HG03196 (cell line): ENCODE results near the gene INSYN2B.

Source experiments
- ATAC-seq: cut with Tn5 transposase; IDR thresholded peaks from one replicate; pipeline ENCODE4 v1.9.1; 2021; ENCODE audit not compliant: unreplicated experiment

Gene INSYN2B

GRCh38 chr5:169895926-169896325 is 84.4 kb downstream of the INSYN2B start:
- no peak for ATAC-seq

- ATAC-seq, result no peak
These were observed 86.7 kb downstream of the INSYN2B start for GRCh38 chr5:169893571-169893970.

- ATAC-seq, result no peak
These were observed 87.3 kb downstream of the INSYN2B start for GRCh38 chr5:169893010-169893409.

GRCh38 chr5:169889572-169889971 is 90.7 kb downstream of the INSYN2B start:
- ATAC-seq, result no peak

- no peak for ATAC-seq
These were observed 93.6 kb downstream of the INSYN2B start for GRCh38 chr5:169886677-169887076.

- ATAC-seq, result no peak
These were observed 94.3 kb downstream of the INSYN2B start for GRCh38 chr5:169886033-169886432.

- ATAC-seq, result no peak
These were observed 98.5 kb downstream of the INSYN2B start for GRCh38 chr5:169881702-169882303.

- no peak for ATAC-seq
These were observed 99.5 kb downstream of the INSYN2B start for GRCh38 chr5:169880785-169881184.

GRCh38 chr5:169880012-169880663 is 100.2 kb downstream of the INSYN2B start:
- no peak for ATAC-seq

- no peak for ATAC-seq
These were observed 103.9 kb downstream of the INSYN2B start for GRCh38 chr5:169876386-169876785.

- ATAC-seq, result no peak
These were observed 104.6 kb downstream of the INSYN2B start for GRCh38 chr5:169875731-169876130.

- no peak for ATAC-seq
These were observed 105.1 kb downstream of the INSYN2B start for GRCh38 chr5:169875091-169875728.

GRCh38 chr5:169874621-169875020 is 105.7 kb downstream of the INSYN2B start:
- no peak for ATAC-seq

- no peak for ATAC-seq
These were observed 106.7 kb downstream of the INSYN2B start for GRCh38 chr5:169873642-169874041.

- no peak for ATAC-seq
These were observed 108.3 kb downstream of the INSYN2B start for GRCh38 chr5:169871826-169872490.

GRCh38 chr5:169870211-169870610 is 110.1 kb downstream of the INSYN2B start:
- no peak for ATAC-seq

GRCh38 chr5:169869066-169869465 is 111.2 kb downstream of the INSYN2B start:
- ATAC-seq, result no peak

GRCh38 chr5:169867347-169867746 is 112.9 kb downstream of the INSYN2B start:
- ATAC-seq, result no peak

- no peak for ATAC-seq
These were observed 115.8 kb downstream of the INSYN2B start for GRCh38 chr5:169864483-169864882.

- ATAC-seq, result no peak
These were observed 117.9 kb downstream of the INSYN2B start for GRCh38 chr5:169862391-169862811.

- ATAC-seq, result no peak
These were observed 118.4 kb downstream of the INSYN2B start for GRCh38 chr5:169861934-169862333.

- no peak for ATAC-seq
These were observed 118.9 kb downstream of the INSYN2B start for GRCh38 chr5:169861433-169861832.
